Neural progenitor cell (in vitro differentiated cells): ENCODE measurements around the gene ALMS1. TPM values are rescaled to one million over a fixed set of nuclear protein-coding genes. Genes with fewer than 3 reads are reported as not detected.
"Not testable (repeated sequence)": the region's sequence is repeated elsewhere in the genome, so short reads cannot be mapped to it uniquely, and the experiment has no call there.

ENCODE experiments used
- DNase-seq: peaks from one replicate; pipeline ENCODE4 v3.0.0-alpha.2; 2016; ENCODE audit warnings: low spot score
- H2AFZ ChIP-seq: fragments of 200-600 bp; sonication (generic); replicated peaks from 2 replicates; pipeline ENCODE4 v1.6.1; 2016; ENCODE audit warnings: antibody characterized with exemption
- H3F3A ChIP-seq: fragments of 200-600 bp; sonication (generic); 2 replicates; pipeline ENCODE4 v1.6.1; 2016; ENCODE audit warnings: antibody characterized with exemption, low read depth
- H3K27ac ChIP-seq: fragments of 200-600 bp; sonication (generic); 2 replicates; pipeline ENCODE4 v1.5.1; 2016; ENCODE audit warnings: mild to moderate bottlenecking
- H3K27me3 ChIP-seq: fragments of 200-600 bp; sonication (generic); 2 replicates; pipeline ENCODE4 v1.6.1; 2016; ENCODE audit warnings: mild to moderate bottlenecking, moderate library complexity
- H3K36me3 ChIP-seq: fragments of 200-600 bp; sonication (generic); 2 replicates; pipeline ENCODE4 v1.5.1; 2016
- H3K4me1 ChIP-seq: fragments of 200-600 bp; sonication (generic); 2 replicates; pipeline ENCODE4 v1.6.1; 2016; ENCODE audit warnings: mixed run types
- H3K4me2 ChIP-seq: fragments of 200-600 bp; sonication (generic); 2 replicates; pipeline ENCODE4 v1.6.1; 2016
- H3K4me3 ChIP-seq: fragments of 200-600 bp; sonication (generic); 2 replicates; pipeline ENCODE4 v1.5.1; 2016
- H3K79me2 ChIP-seq: fragments of 200-600 bp; sonication (generic); 2 replicates; pipeline ENCODE4 v1.6.1; 2016; ENCODE audit warnings: low read depth
- H3K9ac ChIP-seq: fragments of 200-600 bp; sonication (generic); 2 replicates; pipeline ENCODE4 v1.6.1; 2016
- H3K9me3 ChIP-seq: fragments of 200-600 bp; sonication (generic); 2 replicates; pipeline ENCODE4 v1.5.1; 2016; ENCODE audit warnings: low read depth
- H4K20me1 ChIP-seq: fragments of 200-600 bp; sonication (generic); 2 replicates; pipeline ENCODE4 v1.6.1; 2016; ENCODE audit warnings: low read depth
- H3K27ac Mint-ChIP-seq: 3 replicates; pipeline ENCODE4 v1.8.0; 2021; ENCODE audit warnings: mixed read lengths
- H3K27me3 Mint-ChIP-seq: 2 replicates; pipeline ENCODE4 v1.8.0; 2022; ENCODE audit warnings: low read depth, mild to moderate bottlenecking, inconsistent platforms, moderate library complexity, mixed read lengths; ENCODE audit not compliant: insufficient read depth
- H3K36me3 Mint-ChIP-seq: 3 replicates; pipeline ENCODE4 v1.8.0; 2021; ENCODE audit warnings: mixed read lengths
- H3K4me1 Mint-ChIP-seq: 3 replicates; pipeline ENCODE4 v1.8.0; 2021; ENCODE audit warnings: mixed read lengths
- H3K4me3 Mint-ChIP-seq: 3 replicates; pipeline ENCODE4 v1.8.0; 2021; ENCODE audit warnings: mild to moderate bottlenecking, moderate library complexity, mixed read lengths
- H3K9me3 Mint-ChIP-seq: 3 replicates; pipeline ENCODE4 v1.8.0; 2020; ENCODE audit warnings: mixed read lengths
- EZH2 ChIP-seq: fragments of 200-600 bp; sonication (generic); IDR thresholded peaks from 2 replicates; pipeline ENCODE4 v1.6.1; 2017; ENCODE audit warnings: antibody characterized with exemption, mild to moderate bottlenecking, moderate library complexity
- EZH2phosphoT487 ChIP-seq: fragments of 200-600 bp; sonication (generic); IDR thresholded peaks from 2 replicates; pipeline ENCODE4 v1.6.1; 2017; ENCODE audit warnings: antibody characterized with exemption
- total RNA-seq: library from RNA; depleted of rRNA; stranded (reverse); fragments of >200 nt; gene quantifications from 2 replicates; pipeline ENCODE4 v1.2.3, GENCODE V29; 2015; ENCODE audit warnings: low replicate concordance
- TF ChIP-seq, protein P1 (sequence below): fragments of 200-600 bp; sonication (generic); IDR thresholded peaks from 2 replicates; pipeline ENCODE4 v1.5.1; 2017; ENCODE audit warnings: antibody characterized with exemption, mild to moderate bottlenecking

The ALMS1 gene
- total RNA-seq, 1 donor from 2014 or later = 58.8 TPM

DNA sequence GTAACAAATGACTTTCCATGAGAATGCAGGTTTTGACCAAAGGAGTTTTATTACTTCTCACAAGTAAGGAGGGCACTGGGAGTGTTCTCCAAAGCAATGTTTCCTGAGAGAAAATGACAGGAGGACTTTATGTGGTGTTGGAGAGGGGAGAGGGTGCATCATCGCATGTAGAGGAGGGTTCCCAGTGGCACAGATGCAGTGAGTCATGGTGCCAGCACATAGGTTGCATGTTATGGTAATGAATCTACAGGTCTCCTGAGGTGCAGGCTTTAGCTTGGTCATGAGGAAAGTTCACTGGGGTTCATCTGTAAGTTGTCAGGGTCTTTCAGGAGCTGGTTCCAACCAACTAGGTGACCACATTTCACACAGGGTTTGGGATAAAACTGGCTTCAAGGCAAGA lies 226.2 kb downstream of the ALMS1 start:
- H3K9me3 ChIP-seq = no peaks in the 10 kb centered on the region
- H3K9ac ChIP-seq = no peak overlapping the region
- no peak for TF ChIP-seq EZH2phosphoT487
- TF ChIP-seq, protein P1, sequence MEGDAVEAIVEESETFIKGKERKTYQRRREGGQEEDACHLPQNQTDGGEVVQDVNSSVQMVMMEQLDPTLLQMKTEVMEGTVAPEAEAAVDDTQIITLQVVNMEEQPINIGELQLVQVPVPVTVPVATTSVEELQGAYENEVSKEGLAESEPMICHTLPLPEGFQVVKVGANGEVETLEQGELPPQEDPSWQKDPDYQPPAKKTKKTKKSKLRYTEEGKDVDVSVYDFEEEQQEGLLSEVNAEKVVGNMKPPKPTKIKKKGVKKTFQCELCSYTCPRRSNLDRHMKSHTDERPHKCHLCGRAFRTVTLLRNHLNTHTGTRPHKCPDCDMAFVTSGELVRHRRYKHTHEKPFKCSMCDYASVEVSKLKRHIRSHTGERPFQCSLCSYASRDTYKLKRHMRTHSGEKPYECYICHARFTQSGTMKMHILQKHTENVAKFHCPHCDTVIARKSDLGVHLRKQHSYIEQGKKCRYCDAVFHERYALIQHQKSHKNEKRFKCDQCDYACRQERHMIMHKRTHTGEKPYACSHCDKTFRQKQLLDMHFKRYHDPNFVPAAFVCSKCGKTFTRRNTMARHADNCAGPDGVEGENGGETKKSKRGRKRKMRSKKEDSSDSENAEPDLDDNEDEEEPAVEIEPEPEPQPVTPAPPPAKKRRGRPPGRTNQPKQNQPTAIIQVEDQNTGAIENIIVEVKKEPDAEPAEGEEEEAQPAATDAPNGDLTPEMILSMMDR = no peak
- no peak for TF ChIP-seq EZH2
- H3K4me3 ChIP-seq = no peak overlapping the region
- peak overlapping the region; percentile 20 for H3K4me3 Mint-ChIP-seq
- H3K27me3 Mint-ChIP-seq = no peaks in the 10 kb centered on the region
- no peaks in the 10 kb centered on the region for H3K79me2 ChIP-seq
- no peaks in the 10 kb centered on the region for H3K4me1 Mint-ChIP-seq
- no peaks in the 10 kb centered on the region for H3K36me3 ChIP-seq
- H3K27ac Mint-ChIP-seq = no peak overlapping the region
- H3K36me3 Mint-ChIP-seq = peaks cover 13% of the 10 kb centered on the region
- no peaks in the 10 kb centered on the region for H3K27me3 ChIP-seq
- H3K4me2 ChIP-seq = no peak overlapping the region
- H3K4me1 ChIP-seq = no peaks in the 10 kb centered on the region
- no peaks in the 10 kb centered on the region for H4K20me1 ChIP-seq
- H2AFZ ChIP-seq = no peak overlapping the region
- H3K27ac ChIP-seq = no peak overlapping the region
- no peaks in the 10 kb centered on the region for H3K9me3 Mint-ChIP-seq
- H3F3A ChIP-seq = no peaks in the 10 kb centered on the region
- DNase-seq = no peak

DNA sequence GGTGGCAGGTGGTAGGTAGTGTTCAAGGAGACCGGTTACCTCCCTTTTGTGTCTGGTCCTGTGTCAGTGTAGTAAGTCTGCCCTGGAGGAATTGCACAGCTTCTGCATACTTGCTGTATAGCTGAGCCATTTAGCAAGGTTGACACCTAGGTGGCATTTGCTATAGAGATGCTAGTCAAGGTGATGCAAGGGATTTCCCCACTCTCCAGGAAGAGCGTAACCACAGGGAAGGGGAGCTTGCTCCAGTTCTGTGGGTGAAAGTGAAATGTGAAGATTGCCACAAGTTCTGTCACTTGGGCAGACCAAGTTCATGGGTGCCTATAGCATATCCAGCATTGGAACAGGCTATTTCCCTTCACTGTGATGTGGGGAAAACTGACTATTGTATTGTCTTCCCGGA lies 228.5 kb downstream of the ALMS1 start:
- peaks cover 8% of the 10 kb centered on the region for H3K36me3 Mint-ChIP-seq
- no peak for DNase-seq
- Histone ChIP-seq H3K36me3 (no peaks in the 10 kb centered on the region), H3K4me1 (no peaks in the 10 kb centered on the region), H3K9ac (no peak overlapping the region), H3F3A (no peaks in the 10 kb centered on the region), H3K9me3 (no peaks in the 10 kb centered on the region), H3K79me2 (no peaks in the 10 kb centered on the region), H3K27ac (no peak overlapping the region), H3K4me2 (no peak overlapping the region), H4K20me1 (no peaks in the 10 kb centered on the region), H2AFZ (no peak overlapping the region), H3K4me3 (no peak overlapping the region), H3K27me3 (no peaks in the 10 kb centered on the region)
- TF ChIP-seq EZH2phosphoT487 (no peak), EZH2 (no peak)
- TF ChIP-seq, protein P1 = no peak
- no peak overlapping the region for H3K27ac Mint-ChIP-seq
- no peaks in the 10 kb centered on the region for H3K4me1 Mint-ChIP-seq
- H3K27me3 Mint-ChIP-seq = no peaks in the 10 kb centered on the region
- no peak overlapping the region for H3K4me3 Mint-ChIP-seq
- no peaks in the 10 kb centered on the region for H3K9me3 Mint-ChIP-seq

DNA sequence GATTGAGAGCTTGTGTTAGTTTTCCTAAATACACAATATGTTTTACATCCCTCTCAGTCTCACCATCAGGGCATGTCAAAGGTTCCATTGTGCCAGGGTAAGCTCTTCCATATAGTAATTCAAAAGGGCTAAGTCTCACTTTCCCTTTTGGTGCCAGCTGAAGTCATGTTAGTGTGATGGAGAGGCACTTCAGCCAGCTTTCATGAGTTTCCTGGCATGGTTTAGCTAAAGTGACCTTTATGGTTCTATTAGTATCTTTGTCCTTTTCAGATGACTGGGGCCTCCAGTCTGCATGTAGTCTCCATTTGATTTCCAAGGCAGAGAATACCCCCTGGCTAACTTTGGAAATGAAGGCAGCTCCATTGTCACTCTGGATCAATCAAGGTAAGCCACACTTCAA lies 229.4 kb downstream of the ALMS1 start:
- Histone ChIP-seq H2AFZ (no peak overlapping the region), H3K27ac (no peak overlapping the region), H3K36me3 (no peaks in the 10 kb centered on the region), H4K20me1 (no peaks in the 10 kb centered on the region), H3K9me3 (no peaks in the 10 kb centered on the region), H3K4me1 (no peaks in the 10 kb centered on the region), H3F3A (no peaks in the 10 kb centered on the region), H3K4me2 (no peak overlapping the region), H3K79me2 (no peaks in the 10 kb centered on the region), H3K27me3 (no peaks in the 10 kb centered on the region), H3K9ac (no peak overlapping the region), H3K4me3 (no peak overlapping the region)
- Mint-ChIP-seq H3K27me3 (no peaks in the 10 kb centered on the region), H3K9me3 (no peaks in the 10 kb centered on the region), H3K4me3 (no peak overlapping the region), H3K36me3 (peaks cover 8% of the 10 kb centered on the region), H3K27ac (no peak overlapping the region), H3K4me1 (no peaks in the 10 kb centered on the region)
- TF ChIP-seq EZH2 (no peak), EZH2phosphoT487 (no peak)
- TF ChIP-seq, protein P1 = no peak
- no peak for DNase-seq

DNA sequence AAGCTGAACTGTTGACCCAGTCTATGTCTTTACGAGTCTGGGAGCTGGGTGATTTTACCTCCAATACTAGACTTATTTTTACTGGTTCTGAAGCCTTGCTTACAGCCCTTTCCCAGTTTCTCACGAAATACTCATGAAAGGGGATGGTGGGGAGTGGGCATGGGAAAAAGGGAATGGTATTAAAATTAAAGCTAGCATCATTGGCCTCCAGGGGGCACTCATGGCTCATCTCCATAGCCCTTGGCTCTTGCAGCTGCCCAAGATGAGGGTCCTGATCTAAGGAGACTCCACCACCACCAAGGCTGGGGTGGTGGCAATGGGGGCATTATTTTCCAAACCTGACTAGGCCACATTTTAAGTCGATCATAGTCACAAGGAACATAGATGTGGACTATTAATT lies 234.3 kb downstream of the ALMS1 start:
- H3K27ac Mint-ChIP-seq, H3F3A ChIP-seq: not testable (repeated sequence)

DNA sequence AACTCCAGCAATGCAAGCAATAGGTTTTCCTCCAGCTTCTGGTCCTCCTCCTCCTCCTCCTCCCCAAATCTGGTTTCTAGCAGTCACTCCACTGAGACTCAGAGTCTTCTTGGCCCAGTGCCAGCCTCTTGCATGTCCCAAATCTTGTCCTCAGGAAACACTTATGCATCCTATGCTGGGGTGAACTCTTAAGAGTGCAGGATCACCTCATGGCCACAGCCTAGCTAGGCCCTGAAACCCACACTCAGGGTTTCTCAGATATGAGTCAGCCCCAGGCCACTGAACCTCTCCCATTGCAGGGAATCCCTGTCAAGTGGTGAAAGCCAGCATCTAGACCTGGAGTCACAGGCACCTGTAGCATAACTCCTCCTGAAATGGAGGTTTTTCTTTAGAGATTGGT lies 238.4 kb downstream of the ALMS1 start:
- not testable (repeated sequence) for H2AFZ ChIP-seq, H3K9ac ChIP-seq, H3F3A ChIP-seq, H4K20me1 ChIP-seq, H3K27me3 Mint-ChIP-seq, H3K27ac Mint-ChIP-seq, H3K4me3 ChIP-seq, H3K36me3 ChIP-seq, H3K36me3 Mint-ChIP-seq, H3K4me1 ChIP-seq, H3K79me2 ChIP-seq, H3K9me3 ChIP-seq, H3K9me3 Mint-ChIP-seq, H3K4me1 Mint-ChIP-seq, H3K4me3 Mint-ChIP-seq, DNase-seq, H3K4me2 ChIP-seq, H3K27ac ChIP-seq, H3K27me3 ChIP-seq

More for the DNA sequence above, 234.3 kb downstream of the ALMS1 start:
- H3K27me3 ChIP-seq, H3K4me2 ChIP-seq, H3K36me3 Mint-ChIP-seq, H3K36me3 ChIP-seq, H3K4me1 ChIP-seq, H3K4me1 Mint-ChIP-seq, H3K9ac ChIP-seq, H3K27ac ChIP-seq, H3K27me3 Mint-ChIP-seq, H3K4me3 ChIP-seq, H3K9me3 Mint-ChIP-seq, H4K20me1 ChIP-seq, H2AFZ ChIP-seq, H3K79me2 ChIP-seq, H3K4me3 Mint-ChIP-seq, H3K9me3 ChIP-seq: not testable (repeated sequence)
- TF ChIP-seq, protein P1 = peak; percentile 54
- DNase-seq = peak; percentile 36
